GM18502 (cell line): Measurements from ENCODE around the gene EXPH5.
A peak's percentile ranks its signal among the peaks of the same experiment; 100 is the strongest.

Experiments used
- ATAC-seq: cut with Tn5 transposase; IDR thresholded peaks from one replicate; pipeline ENCODE4 v1.9.1; 2021; ENCODE audit warnings: mild to moderate bottlenecking; ENCODE audit not compliant: unreplicated experiment, poor library complexity

Gene EXPH5

DNA sequence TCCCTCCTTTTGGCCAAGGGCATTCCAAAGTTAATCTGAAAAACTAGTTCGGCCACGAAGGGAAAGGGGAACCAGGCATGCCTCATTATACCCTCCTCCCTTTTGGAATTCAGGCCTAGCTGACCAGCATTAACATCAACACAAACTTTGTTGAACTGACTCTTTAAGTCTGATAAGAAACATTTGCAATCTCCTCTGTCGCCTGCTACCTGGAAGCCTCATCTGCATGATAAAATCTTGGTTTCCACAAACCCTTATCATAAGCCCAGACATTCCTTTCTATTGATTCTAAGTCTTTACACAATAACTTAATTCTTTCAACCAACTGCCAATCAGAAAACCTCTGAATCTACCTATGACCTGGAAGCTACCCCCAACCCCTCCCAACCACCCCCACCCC lies 106.7 kb downstream of the EXPH5 start:
- ATAC-seq, result no peak

DNA sequence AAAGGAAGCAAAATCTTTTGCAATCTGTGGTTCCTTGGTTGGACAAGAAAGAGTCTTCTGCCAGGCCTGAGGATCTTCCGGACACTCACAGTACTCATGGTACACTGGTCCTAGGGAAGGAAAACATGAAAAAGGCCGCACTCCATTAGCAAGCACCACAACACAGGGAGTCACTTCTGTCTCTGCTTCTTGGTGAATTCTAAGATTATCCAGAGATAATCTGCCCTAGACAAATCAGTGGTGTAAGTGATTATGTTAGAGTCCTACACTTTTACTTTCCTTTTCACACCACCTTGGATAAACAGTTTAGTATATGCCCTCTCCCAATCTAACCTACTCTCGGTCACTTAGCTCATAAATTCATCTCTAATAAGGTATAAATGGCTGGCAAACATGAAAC lies 107.2 kb downstream of the EXPH5 start:
- ATAC-seq, result no peak

DNA sequence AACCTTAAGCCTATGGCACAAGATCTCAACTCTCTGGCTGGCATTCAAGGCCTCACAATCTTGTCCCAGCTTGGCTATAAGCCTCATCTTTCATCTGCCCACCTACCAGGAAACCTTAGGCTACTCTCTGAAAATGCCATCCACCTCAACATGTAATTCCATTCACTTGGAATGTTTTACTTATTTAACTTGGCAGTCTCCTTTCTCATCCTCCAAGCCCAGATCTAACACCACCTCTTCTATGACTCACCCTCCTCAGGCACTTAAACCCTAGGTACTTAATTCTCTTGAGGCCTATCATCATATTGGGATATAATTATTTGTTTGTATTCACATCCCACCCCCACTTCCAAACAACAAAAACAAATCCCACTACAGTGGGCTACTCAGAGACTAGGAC lies 110.4 kb downstream of the EXPH5 start:
- ATAC-seq, result no peak

DNA sequence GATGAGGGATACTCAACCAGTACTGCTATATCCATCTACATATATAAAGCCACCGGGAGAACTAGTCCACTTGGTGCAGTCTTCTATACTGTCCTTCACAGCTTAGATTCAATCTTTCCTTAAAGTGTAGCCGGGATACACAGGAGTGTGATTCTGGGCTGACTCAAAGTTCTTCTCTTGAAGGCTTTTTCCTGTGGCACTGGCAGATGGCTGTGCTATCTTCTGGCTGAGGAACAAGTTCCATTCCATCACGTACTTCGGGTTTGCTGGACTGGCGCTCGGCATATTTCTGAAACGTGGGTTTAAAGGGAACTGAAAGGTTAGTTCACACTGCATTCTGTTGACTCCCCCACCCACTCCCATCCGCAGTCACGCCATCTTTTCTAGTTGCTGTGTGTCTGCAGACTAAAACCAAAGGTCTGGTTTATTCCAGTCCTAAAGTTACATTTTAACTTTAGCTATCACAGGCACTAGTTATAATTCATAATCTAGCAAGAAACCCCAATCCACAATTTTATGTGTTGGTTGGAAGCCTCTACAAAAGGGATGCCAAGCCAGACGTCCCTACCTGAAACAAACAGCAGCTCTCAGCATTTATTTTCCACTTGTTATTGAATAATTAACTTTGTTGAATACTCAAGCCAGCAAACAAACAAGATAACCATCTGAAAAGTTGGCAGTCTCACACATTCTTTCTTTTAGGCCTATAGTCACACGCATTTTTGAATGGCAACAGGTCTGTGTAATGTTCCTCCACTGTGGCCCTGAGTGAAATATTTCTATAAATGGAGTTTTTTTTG lies 118.7 kb downstream of the EXPH5 start:
- ATAC-seq, result no peak

GRCh38 chr11:108472681-108473080 lies 120.9 kb downstream of the EXPH5 start:
- no peak for ATAC-seq

- no peak for ATAC-seq
These were observed 125.1 kb downstream of the EXPH5 start for GRCh38 chr11:108468478-108468864.

DNA sequence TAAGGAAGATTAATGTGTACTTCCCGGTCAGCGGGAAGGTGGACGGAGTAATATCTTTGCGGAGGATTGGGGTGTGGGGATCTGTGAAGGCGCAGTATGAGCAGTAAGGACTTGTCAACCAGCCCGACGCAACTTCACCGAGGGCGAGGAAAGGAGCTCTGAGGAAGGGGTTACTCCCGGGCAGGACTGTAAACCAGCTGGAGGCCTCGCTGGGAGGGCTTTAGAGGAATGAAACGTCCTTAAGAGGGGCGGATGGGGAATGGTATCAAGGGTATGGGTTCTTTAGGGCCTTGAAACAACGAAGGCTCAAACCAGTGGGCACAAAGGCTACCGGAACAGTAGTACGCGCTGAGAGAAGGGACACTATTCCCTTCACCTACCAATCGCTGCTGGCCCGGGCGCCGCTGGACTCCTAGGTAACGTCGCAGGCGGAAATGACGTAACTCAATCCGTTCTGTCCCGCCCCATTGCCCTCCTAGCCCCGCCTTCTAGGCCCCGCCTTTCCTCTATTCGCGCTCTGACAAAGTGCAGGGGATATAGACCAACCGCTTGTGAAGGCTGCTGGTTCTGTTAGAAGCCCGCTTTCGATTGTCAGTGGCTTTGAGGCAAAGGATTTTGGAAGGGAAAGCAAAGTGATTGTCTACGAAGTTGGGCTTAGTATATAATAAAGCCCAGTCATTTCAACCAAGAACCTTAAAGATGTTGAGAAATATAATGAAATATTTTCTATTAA lies 126.3 kb downstream of the EXPH5 start, which contains the start of gene C11orf65:
TSS of gene C11orf65 (minus strand) at position 439 of the 733 bp plus-strand sequence. CDS start 5,970 bp downstream, outside the sequence.
- peak; percentile 99 for ATAC-seq

GRCh38 chr11:108466405-108466804 lies 127.2 kb downstream of the EXPH5 start:
- ATAC-seq, result no peak
